GM18873 (cell line): ENCODE measurements around the gene BRAF.
"Not testable (repeated sequence)": the region's sequence is repeated elsewhere in the genome, so short reads cannot be mapped to it uniquely, and the experiment has no call there.

Experiments
- ATAC-seq: cut with Tn5 transposase; IDR thresholded peaks from one replicate; pipeline ENCODE4 v1.9.1; 2021; ENCODE audit warnings: mild to moderate bottlenecking, moderate library complexity, moderate number of reproducible peaks; ENCODE audit not compliant: unreplicated experiment, low FRiP score

Gene BRAF

DNA sequence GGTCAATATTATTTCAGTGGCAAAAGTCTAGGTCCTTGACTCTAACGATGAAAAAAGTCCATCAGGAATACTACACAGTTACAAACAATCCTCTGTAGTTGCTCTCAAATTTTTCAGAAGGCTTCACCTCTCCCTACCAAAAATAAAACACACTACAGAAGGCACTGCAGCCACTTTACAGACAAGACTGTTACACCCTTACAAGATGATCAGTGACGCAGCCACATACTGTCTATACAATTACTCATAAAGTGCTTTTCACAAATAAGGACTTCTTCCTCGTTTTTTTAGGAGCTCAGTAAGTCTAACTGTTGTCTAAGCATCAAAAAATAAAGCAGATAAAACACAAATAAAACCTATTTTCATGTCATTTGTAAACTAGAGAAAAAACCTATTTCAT lies 201.2 kb downstream of the BRAF start:
- no peak for ATAC-seq

DNA sequence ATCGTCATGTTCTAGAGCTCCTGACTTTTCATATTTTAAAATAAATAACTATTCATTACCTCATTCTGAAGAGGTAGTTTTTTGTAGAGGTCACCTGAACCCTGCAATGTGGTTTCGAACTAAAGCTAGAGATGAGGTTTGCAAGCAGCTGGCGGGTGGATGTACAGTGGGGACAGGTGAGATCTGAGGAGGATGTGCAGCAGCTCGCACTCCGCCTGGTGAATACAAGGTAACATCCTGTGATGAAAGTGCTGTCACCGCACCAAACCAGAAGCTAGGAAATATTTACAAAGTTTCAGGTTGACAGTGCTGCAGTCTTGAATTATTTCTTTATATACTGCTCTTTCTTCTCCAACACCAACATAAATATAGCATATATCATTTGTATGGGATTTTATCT lies 201.7 kb downstream of the BRAF start:
- no peak for ATAC-seq

DNA sequence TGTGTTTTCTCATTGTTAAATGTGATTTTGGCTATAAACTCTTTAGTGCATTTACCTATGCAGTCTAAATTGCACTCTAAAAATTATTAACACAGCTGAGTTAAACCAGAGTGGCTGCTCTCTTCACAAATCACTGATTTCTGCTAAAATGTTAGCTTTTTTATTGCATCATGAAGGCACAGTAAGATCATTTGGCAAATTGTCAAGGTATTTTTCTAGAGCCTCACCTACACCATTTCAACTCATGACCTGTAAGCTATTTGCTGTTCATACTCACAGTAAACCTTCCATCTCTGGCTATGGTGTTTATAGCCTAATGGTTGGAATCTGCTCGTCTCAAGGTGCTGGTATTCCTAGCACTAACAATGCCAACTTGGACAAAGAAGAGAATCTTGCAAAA lies 202.5 kb downstream of the BRAF start:
- no peak for ATAC-seq

DNA sequence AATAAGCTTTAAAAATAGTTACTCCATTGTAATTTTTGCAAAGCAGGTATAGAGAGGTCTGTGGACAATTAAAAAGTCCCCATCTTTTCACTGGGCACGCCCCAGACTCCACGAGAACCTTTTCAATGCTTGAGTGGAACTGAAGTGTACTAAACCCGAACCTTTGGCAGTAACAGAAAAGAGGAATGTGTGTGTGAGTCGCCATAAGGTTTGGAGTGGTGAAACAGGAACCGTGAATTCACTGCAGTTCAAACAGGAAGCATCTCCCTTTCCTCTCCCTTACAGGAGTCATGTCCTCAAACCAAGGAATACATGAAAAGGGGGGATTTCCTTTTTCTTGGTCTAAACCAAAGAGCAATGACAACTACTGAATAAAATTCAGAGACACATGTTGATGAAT lies 205.0 kb downstream of the BRAF start:
- ATAC-seq, result no peak

DNA sequence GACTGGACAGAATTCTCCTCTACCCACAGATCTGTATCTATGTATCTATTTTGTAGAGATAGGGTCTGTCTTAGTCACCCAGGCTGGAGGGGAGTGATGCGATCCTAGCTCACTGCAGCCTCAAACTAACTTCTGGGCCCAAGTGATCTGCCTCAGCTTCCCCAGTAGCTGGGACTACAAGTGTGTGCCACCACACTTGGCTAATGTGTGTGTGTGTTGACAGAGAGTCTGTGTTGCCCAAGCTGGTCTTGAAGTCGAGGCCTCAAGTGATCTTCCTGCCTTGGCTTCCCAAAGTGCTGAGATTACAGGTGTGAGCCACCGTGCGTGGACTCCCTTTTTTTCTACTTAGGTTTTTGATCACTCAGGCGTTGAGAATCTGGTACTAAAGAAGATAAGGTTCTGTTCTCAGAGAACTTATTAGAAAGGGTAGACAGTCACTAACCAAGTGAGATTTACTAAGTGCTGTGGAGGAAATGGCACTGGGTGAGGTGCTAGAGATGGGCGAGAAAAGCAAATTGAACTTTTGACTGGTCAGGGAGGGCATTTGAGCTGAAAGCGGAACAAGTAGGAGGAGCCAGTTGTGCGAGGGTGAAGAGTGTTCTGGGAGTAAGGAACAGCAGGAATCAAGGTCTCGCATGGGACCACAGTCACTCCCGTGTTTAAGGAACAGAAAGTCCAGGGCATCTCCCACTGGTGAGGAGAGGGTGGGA lies 210.2 kb downstream of the BRAF start:
- ATAC-seq, result no peak

DNA sequence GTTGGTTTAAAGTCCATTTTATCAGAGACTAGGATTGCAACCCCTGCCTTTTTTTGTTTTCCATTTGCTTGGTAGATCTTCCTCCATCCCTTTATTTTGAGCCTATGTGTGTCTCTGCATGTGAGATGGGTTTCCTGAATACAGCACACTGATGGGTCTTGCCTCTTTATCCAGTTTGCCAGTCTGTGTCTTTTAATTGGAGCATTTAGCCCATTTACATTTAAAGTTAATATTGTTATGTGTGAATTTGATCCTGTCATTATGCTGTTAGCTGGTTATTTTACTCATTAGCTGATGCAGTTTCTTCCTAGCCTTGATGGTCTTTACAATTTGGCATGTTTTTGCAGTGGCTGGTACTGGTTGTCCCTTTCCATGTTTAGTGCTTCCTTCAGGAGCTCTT lies 212.3 kb downstream of the BRAF start:
- not testable (repeated sequence) for ATAC-seq

DNA sequence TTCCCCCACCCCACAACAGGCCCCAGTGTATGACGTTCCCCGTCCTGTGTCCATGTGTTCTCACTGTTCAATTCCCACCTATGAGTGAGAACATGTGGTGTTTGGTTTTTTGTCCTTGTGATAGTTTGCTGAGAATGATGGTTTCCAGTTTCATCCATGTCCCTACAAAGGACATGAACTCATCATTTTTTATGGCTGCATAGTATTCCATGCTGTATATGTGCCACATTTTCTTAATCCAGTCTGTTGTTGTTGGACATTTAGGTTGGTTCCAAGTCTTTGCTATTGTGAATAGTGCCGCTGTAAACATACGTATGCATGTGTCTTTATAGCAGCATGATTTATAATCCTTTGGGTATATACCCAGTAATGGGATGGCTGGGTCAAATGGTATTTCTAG lies 216.0 kb downstream of the BRAF start:
- ATAC-seq, result not testable (repeated sequence)

DNA sequence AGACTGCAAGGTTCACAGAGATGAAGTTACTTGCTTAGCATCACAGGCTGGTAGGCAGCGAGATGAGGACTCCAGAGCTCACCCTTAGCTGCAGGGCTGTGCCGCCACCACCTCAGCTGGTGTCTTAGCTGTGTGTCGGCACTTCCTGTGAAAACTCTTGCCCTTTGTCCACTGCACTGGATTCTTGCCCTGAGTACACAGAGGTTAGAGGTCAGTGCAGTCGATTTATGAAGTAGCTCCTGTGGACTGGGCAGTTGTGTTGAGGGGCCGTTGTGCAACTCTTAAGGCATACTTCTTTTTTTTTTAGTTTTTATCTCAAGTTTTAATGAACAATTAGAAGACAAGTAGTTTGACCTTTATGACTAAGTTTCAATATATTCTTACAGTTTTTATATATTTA lies 217.6 kb downstream of the BRAF start:
- ATAC-seq, result no peak

DNA sequence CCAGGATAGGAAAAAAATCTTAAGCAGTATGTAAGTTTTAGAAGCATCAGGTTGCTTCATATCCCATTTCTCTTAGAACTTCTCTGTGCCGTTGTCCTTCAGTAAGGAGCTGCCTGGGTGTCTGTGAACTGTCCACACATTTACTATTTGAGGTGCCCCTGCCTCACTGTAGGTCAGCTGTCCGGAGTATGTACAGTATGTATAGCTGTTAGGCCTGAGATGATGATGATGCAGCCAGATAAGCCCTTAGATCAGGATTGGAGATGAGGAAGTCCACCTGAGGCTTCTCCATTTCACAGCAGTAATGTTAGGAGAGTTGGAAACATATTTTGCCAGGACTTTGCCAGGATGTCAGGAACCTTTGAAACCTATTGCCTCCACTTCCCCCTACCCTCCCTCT lies 220.5 kb downstream of the BRAF start:
- no peak for ATAC-seq

DNA sequence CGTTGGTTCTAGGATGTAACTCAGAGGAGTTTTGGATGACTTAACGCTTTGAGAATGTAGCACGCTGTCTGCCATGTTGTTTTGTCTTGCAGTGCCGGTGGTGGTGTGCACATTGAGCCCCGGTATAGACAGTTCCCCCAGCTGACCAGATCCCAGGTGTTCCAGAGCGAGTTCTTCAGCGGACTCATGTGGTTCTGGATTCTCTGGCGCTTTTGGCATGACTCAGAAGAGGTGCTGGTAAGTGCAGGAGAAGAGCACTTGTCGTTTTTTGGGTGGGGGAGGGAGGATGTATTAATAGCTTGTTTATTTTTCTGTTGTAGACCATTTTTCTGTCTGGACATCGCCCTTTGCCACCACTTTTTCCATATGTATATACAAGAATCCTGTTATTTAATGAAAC lies 222.0 kb downstream of the BRAF start:
- no peak for ATAC-seq

DNA sequence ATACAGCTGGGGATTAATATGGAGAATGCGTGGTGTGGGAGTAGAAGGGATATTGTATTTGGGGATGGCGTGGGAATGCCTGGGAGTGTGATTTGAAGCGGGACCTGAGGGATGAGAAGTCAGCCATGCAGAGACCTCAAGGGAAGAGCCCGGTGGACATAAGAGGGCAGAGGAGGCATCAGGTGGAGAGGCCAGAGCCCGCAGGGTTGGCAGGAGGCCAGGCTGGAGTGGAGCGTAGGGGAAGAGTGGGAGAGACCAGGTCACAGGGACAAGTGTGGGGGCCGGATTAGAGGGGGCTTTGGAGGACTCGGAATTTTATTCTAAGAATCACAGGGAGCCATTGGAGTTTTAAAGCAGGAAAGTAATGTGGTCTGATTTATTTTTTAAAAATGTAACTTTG lies 226.3 kb downstream of the BRAF start:
- ATAC-seq, result no peak

DNA sequence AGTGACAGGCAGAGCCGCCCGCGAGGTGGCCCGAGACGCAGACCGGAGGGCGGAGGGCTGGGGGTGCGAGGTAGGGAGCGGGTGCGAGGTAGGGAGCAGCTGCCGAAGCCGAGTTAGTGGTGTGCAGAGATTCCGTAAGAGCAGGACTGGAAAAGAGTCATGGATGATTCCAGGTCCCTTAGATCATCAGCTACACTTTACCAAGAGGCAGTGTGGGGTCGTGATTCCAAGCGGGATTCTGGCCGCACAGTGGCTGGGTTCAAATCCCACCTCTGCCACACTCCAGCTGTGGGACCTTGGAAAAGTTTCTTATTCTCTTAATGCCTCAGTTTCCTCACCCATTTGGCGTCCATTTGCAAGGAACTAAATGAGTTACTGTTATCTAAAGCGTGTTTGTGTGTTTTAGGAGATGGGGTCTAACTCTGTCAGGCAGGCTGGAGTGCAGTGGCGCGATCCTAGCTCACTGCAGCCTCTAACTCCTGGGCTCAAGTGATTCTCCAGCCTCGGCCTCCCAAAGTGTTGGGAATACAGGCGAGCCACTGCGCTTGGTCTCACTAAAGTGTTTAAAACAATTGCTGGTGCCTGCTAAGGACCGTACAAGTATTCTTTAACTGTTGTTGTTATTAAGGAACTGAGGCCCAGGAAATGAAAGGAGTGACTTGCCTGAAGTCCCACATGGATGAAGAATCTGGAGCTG lies 227.1 kb downstream of the BRAF start:
- ATAC-seq, result no peak

DNA sequence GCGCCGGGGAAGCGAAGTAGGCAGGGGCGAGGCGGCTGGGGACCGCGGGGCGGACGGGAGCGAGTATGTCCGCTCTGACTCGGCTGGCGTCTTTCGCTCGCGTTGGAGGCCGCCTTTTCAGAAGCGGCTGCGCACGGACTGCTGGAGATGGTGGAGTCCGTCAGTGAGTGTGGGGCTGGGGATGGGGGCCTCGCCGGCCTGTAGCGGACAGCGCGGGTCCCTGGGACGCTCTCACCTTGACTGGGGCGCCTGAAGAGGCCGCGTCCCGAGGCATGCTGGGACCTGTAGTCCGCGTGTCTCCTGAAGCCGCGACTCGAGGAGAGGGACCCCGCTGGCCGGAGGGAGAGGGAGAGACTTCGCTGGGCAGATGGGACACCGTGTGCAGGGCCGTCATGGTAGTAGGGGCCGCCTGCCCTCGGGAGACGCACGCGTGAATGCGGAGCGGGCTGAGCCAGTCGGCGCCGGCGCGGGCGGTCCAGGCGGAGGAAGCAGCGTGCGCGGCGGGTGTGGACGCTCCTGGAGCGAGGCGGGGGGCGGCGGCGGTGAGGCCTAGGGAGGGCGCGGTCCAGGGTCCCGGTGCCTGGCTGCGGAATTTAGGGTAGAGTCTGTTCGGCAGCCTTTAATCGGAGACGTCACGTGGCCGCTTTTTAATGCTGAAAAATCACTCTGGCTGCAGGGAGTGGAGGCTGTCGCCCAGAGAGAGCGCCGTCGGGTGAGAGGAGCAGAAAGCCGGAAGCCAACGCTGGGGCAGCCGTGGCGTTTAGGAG lies 227.9 kb downstream of the BRAF start, which contains the start of gene NDUFB2:
Gene NDUFB2, plus strand, starts transcription at position 29 of the 767 bp plus-strand sequence. Its CDS starts 37 bp downstream, at position 66.
- peak; percentile 84 for ATAC-seq

DNA sequence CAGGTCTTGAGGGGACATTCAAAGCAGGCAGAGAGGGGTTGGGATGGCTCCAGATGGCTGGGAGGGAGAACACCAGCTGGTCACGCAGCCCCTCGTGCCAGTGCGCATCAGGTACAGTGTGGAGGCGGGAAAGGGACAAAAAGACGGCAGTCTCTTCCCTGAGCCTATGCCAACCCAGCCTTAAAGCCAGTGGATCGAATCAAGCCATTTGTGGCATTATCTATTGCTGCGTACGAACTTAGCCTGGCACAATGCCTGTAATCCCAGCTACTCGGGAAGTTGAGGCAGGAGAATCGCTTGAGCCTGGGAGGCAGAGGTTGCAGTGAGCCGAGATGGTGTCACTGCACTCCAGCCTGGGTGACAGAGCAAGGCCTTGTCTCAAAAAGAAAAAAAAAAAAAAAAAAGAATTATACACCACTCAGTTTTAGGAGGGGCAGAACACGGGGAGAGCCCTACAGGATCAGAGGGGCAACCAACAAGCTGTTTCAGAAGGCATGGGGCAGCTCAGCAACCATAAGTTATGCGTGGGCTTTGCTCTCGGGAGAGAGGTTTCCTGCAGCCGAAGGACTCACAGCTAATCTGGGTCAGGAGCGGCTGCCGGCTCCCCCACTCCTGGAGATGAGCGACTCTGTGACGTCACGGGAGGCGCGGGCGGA lies 228.6 kb downstream of the BRAF start:
- no peak for ATAC-seq

DNA sequence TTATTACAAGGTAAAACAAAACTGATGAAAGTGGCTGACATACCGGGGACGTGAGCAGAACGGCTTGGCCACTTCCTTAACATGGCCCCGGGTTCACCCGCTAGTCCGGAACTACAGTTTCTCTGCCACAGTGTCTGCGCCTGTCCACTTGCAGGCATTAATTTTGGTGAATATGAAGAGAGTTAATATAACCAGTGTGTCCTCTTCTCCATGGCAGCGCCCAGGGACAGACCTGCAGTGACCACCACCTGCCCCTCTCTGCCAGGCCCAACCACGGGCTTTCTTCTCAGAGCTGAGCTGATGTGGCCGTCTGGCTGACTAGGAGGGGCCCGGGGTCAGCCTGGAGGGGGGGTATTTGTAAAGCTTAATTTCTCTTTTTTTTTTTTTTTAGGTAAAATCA lies 229.3 kb downstream of the BRAF start:
- ATAC-seq, result no peak

DNA sequence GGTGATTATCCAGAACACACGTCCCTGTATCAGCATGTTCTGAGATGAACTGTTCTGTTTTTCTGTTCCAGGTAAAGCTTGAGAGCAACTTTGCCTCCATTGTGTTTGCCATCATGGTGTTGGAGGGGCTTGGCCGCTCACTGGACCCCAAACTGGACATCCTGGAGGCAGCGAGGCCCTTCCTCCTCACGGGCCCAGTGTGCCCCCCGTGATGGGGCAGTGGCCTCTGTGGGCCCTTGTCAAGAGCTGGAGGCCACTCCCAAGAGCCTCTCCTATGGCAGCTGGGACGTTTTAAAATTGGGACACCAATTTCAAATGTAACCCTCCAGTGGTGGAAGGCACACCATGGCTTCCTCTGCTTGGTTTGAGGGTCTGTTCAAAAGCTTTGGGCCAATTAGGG lies 230.1 kb downstream of the BRAF start:
- ATAC-seq, result no peak

DNA sequence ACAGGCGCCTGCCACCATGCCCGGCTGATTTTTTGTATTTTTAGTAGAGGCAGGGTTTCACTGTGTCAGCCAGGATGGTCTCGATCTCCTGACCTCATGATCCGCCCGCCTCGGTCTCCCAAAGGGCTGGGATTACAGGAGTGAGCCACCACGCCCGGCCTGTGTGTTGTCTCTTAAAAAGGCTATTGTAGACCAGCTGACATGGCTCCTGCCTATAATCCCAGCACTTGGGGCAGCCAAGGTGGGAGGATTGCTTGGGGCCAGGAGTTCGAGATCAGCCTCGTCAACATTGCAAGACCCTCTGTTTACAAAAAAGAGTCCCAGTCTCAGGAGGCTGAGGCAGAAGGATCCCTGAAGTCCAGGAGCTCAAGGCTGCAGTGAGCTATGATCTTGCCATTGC lies 230.9 kb downstream of the BRAF start:
- ATAC-seq, result not testable (repeated sequence)

DNA sequence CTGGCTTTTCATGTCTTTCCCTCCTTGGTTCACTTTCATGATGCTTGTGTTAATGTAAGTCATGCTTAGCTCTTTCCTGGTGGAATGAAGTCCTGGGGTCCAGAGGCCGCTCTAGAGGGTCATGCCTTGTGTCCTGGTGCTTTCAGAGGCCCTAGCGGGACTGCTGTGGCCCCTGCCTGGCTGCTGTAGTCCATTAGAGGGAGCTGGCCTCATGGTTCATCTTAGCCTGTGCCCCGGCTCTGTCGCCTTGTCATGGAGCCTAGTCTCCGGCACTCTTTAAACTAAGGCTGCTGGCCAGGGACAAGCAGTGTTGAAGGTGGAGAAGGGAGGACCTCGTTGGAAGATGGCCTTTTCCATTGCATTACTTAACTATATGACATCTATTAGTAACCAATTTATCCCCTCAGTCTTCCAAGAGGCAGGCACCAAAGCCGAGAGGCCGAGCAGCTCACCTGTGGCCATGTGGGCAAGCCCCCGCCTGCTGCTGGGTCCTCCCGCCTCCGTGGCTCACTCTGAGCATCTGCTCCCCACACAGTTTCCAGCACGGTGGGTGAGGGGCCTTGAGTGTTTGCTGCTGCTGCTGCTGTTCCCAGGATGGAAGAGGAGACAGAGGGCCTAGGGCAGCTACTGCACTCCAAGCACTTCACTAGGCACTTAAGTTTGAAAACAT lies 233.2 kb downstream of the BRAF start:
- ATAC-seq, result no peak

DNA sequence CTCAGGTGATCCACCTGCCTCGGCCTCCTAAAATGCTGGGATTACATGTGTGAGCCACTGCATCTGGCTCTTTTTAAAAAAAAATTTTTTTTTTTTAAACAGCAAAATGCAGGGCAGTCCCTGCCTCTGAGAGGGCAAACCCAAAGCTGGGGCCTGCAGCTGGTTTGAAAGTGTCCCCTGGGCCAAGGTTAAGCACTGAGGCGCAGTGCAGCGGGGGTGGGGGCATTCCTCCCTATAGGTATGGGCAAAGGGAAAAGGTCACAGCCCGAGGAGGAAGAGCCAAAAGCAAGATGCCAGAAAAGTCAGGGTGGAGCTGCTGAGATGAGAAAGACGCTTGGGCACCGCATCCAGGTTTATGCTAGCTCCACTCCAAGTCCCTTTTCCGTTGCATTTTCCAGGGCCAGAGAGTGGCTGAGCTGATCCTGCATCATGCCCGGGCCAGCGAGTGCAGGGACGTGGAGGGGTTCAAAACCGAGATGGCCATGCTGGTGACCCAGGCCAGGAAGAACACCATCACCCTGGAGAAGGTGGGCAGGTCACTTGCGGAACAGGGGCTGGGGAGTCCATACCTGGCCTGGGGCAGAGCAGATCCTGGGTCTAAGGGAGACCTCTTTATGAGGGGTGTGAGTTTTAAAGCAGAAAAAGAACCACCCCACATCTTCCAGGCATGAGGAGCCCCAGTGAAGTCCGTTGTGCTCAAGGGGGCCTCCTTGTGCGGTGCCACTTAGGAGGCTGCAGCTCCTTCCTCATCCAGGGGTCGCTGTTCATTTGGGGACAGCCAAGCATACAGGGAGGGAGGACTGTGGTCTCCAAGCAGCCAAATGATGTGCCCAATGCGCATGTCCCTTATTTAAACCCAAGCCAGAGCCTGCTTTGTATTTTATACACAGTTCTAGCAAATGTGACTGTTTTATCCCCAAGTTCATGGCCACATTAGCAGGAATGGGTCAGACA lies 235.3 kb downstream of the BRAF start:
- ATAC-seq, result no peak
